K562 (cell line): ENCODE results near the gene ANKRD13B. TPM values are rescaled to one million over a fixed set of nuclear protein-coding genes. Genes with fewer than 3 reads are reported as not detected.

Experiments used
- ATAC-seq: fragments of 200-7000 bp; cut with Tn5 transposase; 3 replicates; pipeline ENCODE4 v1.9.1; 2020; ENCODE audit warnings: moderate library complexity
- BruUV-seq: library from RNA; stranded (reverse); fragments of 400-500 nt; replicated peaks from 2 replicates; lab custom pipeline; 2021; lab: Mats Ljungman, UMichigan
- CTCF ChIA-PET: fragments of 300-600 bp; formaldehyde crosslinking; extraction: SDS; loops from one replicate; lab custom pipeline; 2021; ENCODE audit warnings: low intra/inter-chr PET ratio; lab: Yijun Ruan, JAX
- POLR2A ChIA-PET: fragments of 300-600, 350-650 bp; sonication (Branson Sonifier 250); formaldehyde crosslinking; extraction: SDS; loops from one replicate; lab custom pipeline; 2021; ENCODE audit warnings: antibody characterized with exemption, inconsistent platforms; lab: Yijun Ruan, JAX
- DNase-seq, 4 experiments: peaks; one replicate each; pipeline versions ENCODE4 v3.0.0 to v3.0.0-alpha.2; 2011 to 2018; ENCODE audit warnings: low spot score in 3 of 4, mixed read lengths in 3 of 4; ENCODE audit errors: extremely low read depth in 1 of 4
- FAIRE-seq: peaks from 2 replicates; lab custom pipeline; 2011; peaks lifted over from hg19 to GRCh38; lab: Jason Lieb, UNC
- H2AFZ ChIP-seq: 2 replicates; pipeline ENCODE4 v1.6.0; 2011; ENCODE audit warnings: low read depth, low read length, control low read depth, inconsistent platforms
- H3K27ac ChIP-seq: fragments of 200-600 bp; 3 replicates; pipeline ENCODE4 v1.8.0; 2011; ENCODE audit warnings: low read depth, mild to moderate bottlenecking, control low read depth, inconsistent platforms, low read length, moderate library complexity, mixed read lengths; ENCODE audit errors: extremely low read depth
- H3K27me3 ChIP-seq, 2 experiments: fragments of 300-600 bp in 1 of 2; 2 replicates in 1 of 2; 3 replicates in 1 of 2; pipeline versions ENCODE4 v1.6.0 to v1.8.0; 2011; ENCODE audit warnings: inconsistent platforms in 2 of 2, low read length in 2 of 2, mild to moderate bottlenecking in 1 of 2, mixed read lengths in 1 of 2, moderate library complexity in 1 of 2; ENCODE audit not compliant: control insufficient read depth in 2 of 2, insufficient read depth in 2 of 2
- H3K36me3 ChIP-seq: fragments of 300-600 bp; 3 replicates; pipeline ENCODE4 v1.8.0; 2011; ENCODE audit warnings: mild to moderate bottlenecking, low read length, inconsistent platforms; ENCODE audit not compliant: control insufficient read depth, insufficient read depth
- H3K4me1 ChIP-seq, 2 experiments: fragments of 200-600 bp in 1 of 2; replicated peaks in 1 of 2; 2 replicates in 1 of 2; 3 replicates in 1 of 2; pipeline versions ENCODE4 v1.5.1 to v1.8.0; 2011; ENCODE audit warnings: inconsistent platforms in 2 of 2, low read length in 2 of 2, mild to moderate bottlenecking in 1 of 2, mixed read lengths in 1 of 2, moderate library complexity in 1 of 2; ENCODE audit not compliant: control insufficient read depth in 2 of 2, insufficient read depth in 2 of 2
- H3K4me2 ChIP-seq: 2 replicates; pipeline ENCODE4 v1.6.1; 2011; ENCODE audit warnings: low read length, control low read depth, inconsistent platforms, mixed read lengths; ENCODE audit not compliant: insufficient read depth
- H3K4me3 ChIP-seq: fragments of 200-600 bp; sonication (generic), shearing (Covaris generic); 2 replicates; pipeline ENCODE4 v1.5.1; 2016; ENCODE audit warnings: control low read depth, inconsistent platforms
- H3K79me2 ChIP-seq: fragments of 200-600 bp; 3 replicates; pipeline ENCODE4 v1.8.0; 2011; ENCODE audit warnings: low read length, inconsistent platforms; ENCODE audit not compliant: control insufficient read depth, insufficient read depth
- H3K9ac ChIP-seq, 2 experiments: 2 replicates each; pipeline versions ENCODE4 v1.6.0 to v1.6.1; 2011; ENCODE audit warnings: low read depth in 2 of 2, low read length in 2 of 2, control low read depth in 1 of 2, inconsistent platforms in 1 of 2, mild to moderate bottlenecking in 1 of 2, mixed read lengths in 1 of 2; ENCODE audit not compliant: insufficient read depth in 1 of 2
- H3K9me1 ChIP-seq: one replicate; pipeline ENCODE4 v1.6.0; 2011; ENCODE audit warnings: inconsistent platforms, mild to moderate bottlenecking, low read length, moderate library complexity; ENCODE audit not compliant: control insufficient read depth, insufficient read depth
- H3K9me3 ChIP-seq: replicated peaks from 2 replicates; pipeline ENCODE4 v1.5.1; 2011; ENCODE audit warnings: low read depth, low read length, inconsistent platforms; ENCODE audit not compliant: control insufficient read depth, insufficient read depth
- H4K20me1 ChIP-seq: replicated peaks from 2 replicates; pipeline ENCODE4 v1.6.1; 2011; ENCODE audit warnings: low read length, inconsistent platforms, mixed read lengths; ENCODE audit not compliant: control insufficient read depth, insufficient read depth
- HMBOX1 ChIP-seq: sonication (generic); IDR thresholded peaks from 2 replicates; pipeline ENCODE4 v1.6.1; 2016
- PCBP2 ChIP-seq: fragments of 200-400 bp; formaldehyde crosslinking; IDR thresholded peaks from 2 replicates; pipeline ENCODE4 v1.6.1; 2018; ENCODE audit warnings: low read length, low read depth, mild to moderate bottlenecking, moderate library complexity; ENCODE audit not compliant: poor library complexity, severe bottlenecking
- ZNF121 ChIP-seq: sonication (generic); formaldehyde crosslinking; conservative IDR thresholded peaks from 2 replicates; pipeline ENCODE4 v1.8.0; 2022; ENCODE audit warnings: missing genetic modification reagents
- whole genome bisulfite sequencing: fragments of 100-300 bp; shearing (Covaris generic); methylation state at CpG from one replicate; pipeline ENCODE4 v1.1.6; 2016; ENCODE audit warnings: low coverage, mixed read lengths; ENCODE audit not compliant: insufficient coverage; ENCODE audit errors: missing lambda C conversion rate; 5-methylcytosine and 5-hydroxymethylcytosine counted together
- in situ Hi-C: fragments of 300-500 bp; cut with MboI; formaldehyde crosslinking; loops from 4 replicates; pipeline ENCODE4 v1.15.0; 2018; ENCODE audit warnings: inconsistent platforms, mixed read lengths
- intact Hi-C: fragments of 100-400 bp; cut with micrococcal nuclease; formaldehyde crosslinking; loops from 2 replicates; pipeline ENCODE4 v1.14.2; 2022
- polyA plus RNA-seq, 8 experiments: library from polyadenylated mRNA; depleted of rRNA in 4 of 8; stranded (reverse) in 5 of 8; unstranded in 3 of 8; fragments of >200 nt; fragmentation: Nextera tagmentation in 2 of 8; fragmentation: Illumina TruSeq in 1 of 8; extraction: Ambion mirVana in 2 of 8; extraction: Trizol in 1 of 8; gene quantifications; 2 replicates each; pipeline versions ENCODE4 v1.2.1 to v1.2.3, GENCODE V29; 2011 to 2014; ENCODE audit warnings: inconsistent platforms in 1 of 8, missing spikeins in 1 of 8
- total RNA-seq, 7 experiments: library from RNA; depleted of rRNA in 6 of 7; stranded (reverse); fragments of >200 nt in 6 of 7; fragmentation: Illumina TruSeq in 2 of 7; extraction: Trizol in 2 of 7; gene quantifications; 2 replicates each; pipeline versions ENCODE4 v1.2.1 to v1.2.3, GENCODE V29; 2011 to 2021; ENCODE audit warnings: low replicate concordance in 1 of 7

ANKRD13B gene
- total and polyA plus RNA-seq, 9 of the 15 experiments (the other 6 are each of a cell fraction or from before 2014, with no cell fraction given) = 0.15 to 28.1 (median 4.6) TPM

DNA sequence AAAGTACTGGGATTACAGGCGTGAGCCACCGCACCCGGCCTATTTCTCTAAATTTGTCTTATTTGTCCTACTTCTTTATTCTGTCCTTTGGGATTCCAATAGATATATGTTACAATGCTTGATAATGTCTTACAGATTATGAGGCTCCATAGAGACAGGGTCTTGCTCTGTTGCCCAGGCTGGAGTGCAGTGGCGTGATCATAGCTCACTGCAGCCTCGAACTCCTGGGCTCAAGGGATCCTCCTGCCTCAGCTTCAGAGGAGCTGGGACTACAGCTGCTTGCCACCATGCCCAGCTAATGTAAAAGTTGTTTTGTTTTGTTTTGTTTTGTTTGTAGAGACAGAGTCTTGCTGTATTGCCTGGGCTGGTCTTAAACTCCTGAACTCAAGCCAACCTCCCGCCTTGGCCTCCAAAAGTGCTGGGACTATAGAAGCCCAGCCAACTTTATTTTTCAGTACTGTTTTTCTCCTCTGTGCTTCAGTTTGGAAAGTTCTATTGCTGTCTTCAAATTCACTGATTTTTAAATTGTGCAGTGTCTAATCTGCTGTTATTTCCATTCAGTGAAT is 10.3 kb downstream of the ANKRD13B start:
- no peaks in the 10 kb centered on the region; the same call in 1 of the 2 replicates for H4K20me1 ChIP-seq
- FAIRE-seq (no peak), ATAC-seq (no peak), DNase-seq (no peak)
- CTCF ChIA-PET = no interaction called here
- in situ Hi-C loops = no loop called here
- no TSS peak for BruUV-seq
- intact Hi-C loops = no loop called here
- no peak overlapping the region for H3K4me2 ChIP-seq
- WGBS = 94% methylated on average over 6 of the region's 6 CpGs
- H3K4me1 ChIP-seq = peaks cover 0 to 9% of the 10 kb centered on the region in 2 experiments; a peak in 2 of 5 replicates
- H3K27me3 ChIP-seq = no peaks in the 10 kb centered on the region
- TF ChIP-seq HMBOX1 (no peak), ZNF121 (peak; percentile 32; the same call in 1 of the 2 replicates), PCBP2 (no peak)
- peaks cover 5% of the 10 kb centered on the region for H3K9me1 ChIP-seq
- H3K36me3 ChIP-seq = no peaks in the 10 kb centered on the region
- H3K9me3 ChIP-seq = no peaks in the 10 kb centered on the region
- POLR2A ChIA-PET = no interaction called here
- H2AFZ ChIP-seq = no peak overlapping the region
- H3K27ac ChIP-seq = no peak overlapping the region
- no peak overlapping the region for H3K4me3 ChIP-seq
- H3K9ac ChIP-seq = no peak overlapping the region
- no peaks in the 10 kb centered on the region for H3K79me2 ChIP-seq
